Peyer's patch (tissue), 4 donors: ENCODE data around the gene PNMA8C. TPM values are rescaled to one million over a fixed set of nuclear protein-coding genes. Genes with fewer than 3 reads are reported as not detected.

Experiments
- DNase-seq, 3 donors: peaks; one replicate each; pipeline ENCODE4 v3.0.0-alpha.2; 2017 to 2019
- H3K27ac ChIP-seq, 4 donors: fragments of 200-600 bp; sonication (generic); one replicate each; pipeline ENCODE4 v1.5.1; 2016 to 2019
- H3K27me3 ChIP-seq, 2 donors: fragments of 200-600 bp; sonication (generic); one replicate each; pipeline ENCODE4 v1.5.1; 2019
- H3K36me3 ChIP-seq, 3 donors: fragments of 200-600 bp; sonication (generic); one replicate each; pipeline ENCODE4 v1.5.1; 2016 to 2019
- H3K4me1 ChIP-seq, 4 donors: fragments of 200-600 bp; sonication (generic); one replicate each; pipeline ENCODE4 v1.5.1; 2016 to 2019
- H3K4me3 ChIP-seq, 4 donors: fragments of 200-600 bp; sonication (generic); 1 replicate in 3 of 4; 2 replicates in 1 of 4; pipeline ENCODE4 v1.5.1; 2016 to 2019; ENCODE audit warnings: mild to moderate bottlenecking in 1 of 4
- H3K9me3 ChIP-seq, 4 donors: fragments of 200-600 bp; sonication (generic); one replicate each; pipeline ENCODE4 v1.5.1; 2016 to 2019; ENCODE audit warnings: mild to moderate bottlenecking in 1 of 4
- POLR2A ChIP-seq, 2 donors: fragments of 450-650 bp; IDR thresholded peaks; one replicate each; pipeline ENCODE4 v1.5.1; 2017; ENCODE audit warnings: antibody characterized with exemption in 2 of 2, mild to moderate bottlenecking in 2 of 2, moderate library complexity in 2 of 2
- total RNA-seq, 4 donors: library from RNA; depleted of rRNA; stranded (reverse); fragments of >200 nt; gene quantifications; one replicate each; pipeline ENCODE4 v1.1.0, GENCODE V29; 2016
- TF ChIP-seq, protein P1 (sequence below), 6 experiments: fragments of 450-650 bp in 4 of 6; fragments of 200-600 bp in 2 of 6; sonication (generic) in 1 of 6; IDR thresholded peaks; one replicate each; pipeline ENCODE4 v1.5.1; 2017 to 2019; ENCODE audit warnings: antibody characterized with exemption in 6 of 6, mild to moderate bottlenecking in 3 of 6, moderate library complexity in 1 of 6

The PNMA8C gene
- total RNA-seq, 4 donors from 2014 or later, result not detected

DNA sequence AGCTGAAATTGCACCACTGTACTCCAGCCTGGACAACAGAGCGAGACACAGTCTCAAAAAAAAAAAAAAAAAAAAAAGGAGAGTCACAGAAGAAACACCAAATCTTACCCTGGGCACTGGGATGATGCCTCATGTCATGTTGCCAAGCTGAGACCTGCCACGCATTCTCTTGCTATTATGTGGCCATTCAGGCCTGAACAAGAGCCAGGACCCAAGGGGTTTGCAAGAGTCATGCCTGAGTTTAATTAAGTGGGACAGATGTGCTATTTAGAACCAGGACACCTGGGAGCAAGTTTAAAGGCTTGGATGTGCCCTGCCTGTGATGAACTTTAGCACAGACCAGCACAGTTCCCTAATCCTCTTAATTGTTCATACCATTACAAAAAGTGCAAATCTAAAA is 32.8 kb upstream of the PNMA8C start:
- Histone ChIP-seq H3K4me1 (no peaks in the 10 kb centered on the region), H3K27ac (no peak overlapping the region), H3K4me3 (no peak overlapping the region), H3K27me3 (no peaks in the 10 kb centered on the region), H3K9me3 (no peaks in the 10 kb centered on the region), H3K36me3 (no peaks in the 10 kb centered on the region)
- no peak for DNase-seq
- TF ChIP-seq, protein P1, sequence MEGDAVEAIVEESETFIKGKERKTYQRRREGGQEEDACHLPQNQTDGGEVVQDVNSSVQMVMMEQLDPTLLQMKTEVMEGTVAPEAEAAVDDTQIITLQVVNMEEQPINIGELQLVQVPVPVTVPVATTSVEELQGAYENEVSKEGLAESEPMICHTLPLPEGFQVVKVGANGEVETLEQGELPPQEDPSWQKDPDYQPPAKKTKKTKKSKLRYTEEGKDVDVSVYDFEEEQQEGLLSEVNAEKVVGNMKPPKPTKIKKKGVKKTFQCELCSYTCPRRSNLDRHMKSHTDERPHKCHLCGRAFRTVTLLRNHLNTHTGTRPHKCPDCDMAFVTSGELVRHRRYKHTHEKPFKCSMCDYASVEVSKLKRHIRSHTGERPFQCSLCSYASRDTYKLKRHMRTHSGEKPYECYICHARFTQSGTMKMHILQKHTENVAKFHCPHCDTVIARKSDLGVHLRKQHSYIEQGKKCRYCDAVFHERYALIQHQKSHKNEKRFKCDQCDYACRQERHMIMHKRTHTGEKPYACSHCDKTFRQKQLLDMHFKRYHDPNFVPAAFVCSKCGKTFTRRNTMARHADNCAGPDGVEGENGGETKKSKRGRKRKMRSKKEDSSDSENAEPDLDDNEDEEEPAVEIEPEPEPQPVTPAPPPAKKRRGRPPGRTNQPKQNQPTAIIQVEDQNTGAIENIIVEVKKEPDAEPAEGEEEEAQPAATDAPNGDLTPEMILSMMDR (IDR thresholded peaks at IDR 0.05), result no peak
- no peak for TF ChIP-seq POLR2A (IDR thresholded peaks at IDR 0.05)

DNA sequence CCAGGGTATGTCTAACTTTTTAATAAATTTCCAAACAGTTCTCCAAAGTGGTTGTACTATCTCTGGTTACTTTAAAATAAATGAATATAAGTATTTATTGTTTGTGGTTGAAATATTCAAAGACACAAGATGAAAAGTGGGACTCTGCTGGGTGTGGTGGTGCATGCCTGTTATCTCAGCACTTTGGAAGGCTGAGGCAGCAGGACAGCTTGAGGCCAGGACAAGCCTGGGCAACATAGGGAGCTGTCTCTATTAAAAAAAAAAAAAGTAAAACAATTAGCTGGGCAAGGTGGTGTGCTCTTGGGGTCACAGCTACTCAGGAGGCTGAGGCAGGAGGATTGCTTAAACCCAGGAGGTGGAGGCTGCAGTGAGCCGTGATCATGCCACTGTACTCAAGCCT is 32.2 kb upstream of the PNMA8C start:
- H3K27ac ChIP-seq, result no peak overlapping the region
- TF ChIP-seq, protein P1 (IDR thresholded peaks at IDR 0.05), result no peak
- TF ChIP-seq POLR2A (IDR thresholded peaks at IDR 0.05), result no peak
- no peak for DNase-seq

DNA sequence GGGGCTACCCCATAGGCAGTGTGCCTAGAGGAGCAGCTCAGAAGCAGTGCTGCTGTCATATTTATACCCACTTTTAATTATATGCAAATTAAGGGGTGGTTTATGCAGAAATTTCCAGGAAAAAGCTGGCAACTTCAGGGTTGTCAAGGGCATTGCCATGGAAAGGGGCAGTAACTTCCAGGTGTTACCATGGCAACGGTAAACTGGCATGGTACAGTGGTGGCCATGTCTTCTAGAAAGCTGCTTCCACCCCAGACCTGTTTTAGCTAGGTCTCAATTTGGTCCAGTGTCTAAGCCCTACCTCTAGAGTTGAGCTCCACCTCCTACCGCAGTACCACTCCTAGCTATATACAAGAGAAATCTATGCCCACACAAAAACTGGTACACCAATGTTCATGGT is 31.3 kb upstream of the PNMA8C start:
- Histone ChIP-seq H3K36me3 (no peaks in the 10 kb centered on the region), H3K4me3 (no peak overlapping the region), H3K9me3 (no peaks in the 10 kb centered on the region), H3K27me3 (no peaks in the 10 kb centered on the region), H3K4me1 (no peaks in the 10 kb centered on the region), H3K27ac (no peak overlapping the region)
- no peak for DNase-seq
- TF ChIP-seq, protein P1 (IDR thresholded peaks at IDR 0.05), result no peak
- no peak for TF ChIP-seq POLR2A (IDR thresholded peaks at IDR 0.05)

More for the DNA sequence above, 32.2 kb upstream of the PNMA8C start:
- Histone ChIP-seq H3K36me3 (no peaks in the 10 kb centered on the region), H3K4me3 (no peak overlapping the region), H3K4me1 (no peaks in the 10 kb centered on the region), H3K9me3 (no peaks in the 10 kb centered on the region), H3K27me3 (no peaks in the 10 kb centered on the region)

DNA sequence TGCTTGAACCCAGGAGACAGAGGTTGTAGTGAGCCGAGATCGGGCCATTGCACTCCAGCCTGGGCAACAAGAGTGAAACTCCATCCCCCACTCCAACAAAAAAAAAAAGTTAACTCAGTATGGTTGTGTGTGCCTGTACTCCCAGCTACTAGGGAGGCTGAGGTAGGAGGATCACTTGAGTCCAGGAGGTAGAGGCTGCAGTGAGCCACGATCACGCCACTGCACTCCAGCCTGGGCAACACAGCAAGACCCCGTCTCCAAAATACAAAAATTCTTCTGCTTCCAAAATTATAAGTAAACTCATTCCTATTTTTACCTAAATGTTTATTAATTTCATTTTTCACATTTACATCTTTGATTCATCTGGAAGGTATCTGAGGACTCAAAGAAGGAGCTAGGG is 28.2 kb upstream of the PNMA8C start:
- DNase-seq, result no peak
- H3K27me3 ChIP-seq, result no peaks in the 10 kb centered on the region
- H3K4me3 ChIP-seq, result no peak overlapping the region
- H3K4me1 ChIP-seq, result no peaks in the 10 kb centered on the region
- H3K27ac ChIP-seq, result no peak overlapping the region
- no peaks in the 10 kb centered on the region for H3K36me3 ChIP-seq
- TF ChIP-seq POLR2A (IDR thresholded peaks at IDR 0.05), result no peak
- TF ChIP-seq, protein P1 (IDR thresholded peaks at IDR 0.05), result no peak
- H3K9me3 ChIP-seq, result no peaks in the 10 kb centered on the region

DNA sequence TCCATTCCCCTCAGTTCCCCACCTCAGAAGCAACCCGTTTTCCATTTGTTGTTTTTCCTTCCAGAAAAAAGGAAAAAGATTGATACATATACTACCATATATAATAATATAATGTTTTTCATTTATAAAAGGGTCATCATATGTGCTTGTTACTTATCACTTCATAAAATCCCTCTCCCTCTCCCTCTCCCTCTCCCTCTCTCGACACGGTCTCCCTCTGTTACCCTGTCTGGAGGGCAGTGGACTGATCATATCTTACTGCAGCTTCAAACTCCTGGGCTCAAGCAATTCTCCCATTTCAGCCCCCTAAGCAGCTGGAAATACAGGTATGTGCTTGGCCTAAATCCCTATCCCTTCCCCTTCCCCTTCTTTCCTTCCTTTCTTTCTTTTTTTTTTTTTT is 25.5 kb upstream of the PNMA8C start:
- Histone ChIP-seq H3K9me3 (no peaks in the 10 kb centered on the region), H3K4me3 (no peak overlapping the region), H3K36me3 (no peaks in the 10 kb centered on the region), H3K27me3 (no peaks in the 10 kb centered on the region), H3K27ac (no peak overlapping the region), H3K4me1 (no peaks in the 10 kb centered on the region)
- TF ChIP-seq, protein P1 (IDR thresholded peaks at IDR 0.05), result no peak
- no peak for TF ChIP-seq POLR2A (IDR thresholded peaks at IDR 0.05)
- no peak for DNase-seq

DNA sequence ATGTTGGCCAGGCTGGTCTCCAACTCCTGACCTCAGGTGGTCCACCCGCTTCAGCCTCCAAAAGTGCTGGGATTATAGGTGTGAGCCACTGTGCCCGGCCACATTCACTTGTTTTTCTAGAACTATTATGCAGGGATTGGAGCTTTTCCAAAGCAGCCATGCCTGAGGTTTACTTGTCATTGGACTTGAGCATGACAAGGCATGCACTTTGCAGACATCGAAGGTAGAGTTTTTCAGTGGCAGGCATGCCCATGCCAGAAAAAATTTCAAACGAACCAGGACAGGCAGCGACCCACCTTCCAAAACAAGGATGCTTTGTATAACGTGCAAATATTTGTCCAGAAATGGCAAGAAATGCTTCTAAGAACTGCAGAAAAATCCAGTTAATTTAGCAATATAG is 24.9 kb upstream of the PNMA8C start:
- no peaks in the 10 kb centered on the region for H3K4me1 ChIP-seq
- H3K9me3 ChIP-seq, result no peaks in the 10 kb centered on the region
- H3K27ac ChIP-seq, result no peak overlapping the region
- H3K4me3 ChIP-seq, result no peak overlapping the region
- H3K36me3 ChIP-seq, result no peaks in the 10 kb centered on the region
- TF ChIP-seq POLR2A (IDR thresholded peaks at IDR 0.05), result no peak
- TF ChIP-seq, protein P1 (IDR thresholded peaks at IDR 0.05), result no peak
- H3K27me3 ChIP-seq, result no peaks in the 10 kb centered on the region
- no peak for DNase-seq
